HG02588 (cell line): ENCODE measurements around the gene PLAAT4.
A peak's percentile ranks its signal among the peaks of the same experiment; 100 is the strongest.
"Not testable (repeated sequence)": the region's sequence is repeated elsewhere in the genome, so short reads cannot be mapped to it uniquely, and the experiment has no call there.

Experiments
- ATAC-seq: cut with Tn5 transposase; IDR thresholded peaks from one replicate; pipeline ENCODE4 v1.9.1; 2021; ENCODE audit warnings: mild to moderate bottlenecking, moderate library complexity; ENCODE audit not compliant: unreplicated experiment

Gene PLAAT4

DNA sequence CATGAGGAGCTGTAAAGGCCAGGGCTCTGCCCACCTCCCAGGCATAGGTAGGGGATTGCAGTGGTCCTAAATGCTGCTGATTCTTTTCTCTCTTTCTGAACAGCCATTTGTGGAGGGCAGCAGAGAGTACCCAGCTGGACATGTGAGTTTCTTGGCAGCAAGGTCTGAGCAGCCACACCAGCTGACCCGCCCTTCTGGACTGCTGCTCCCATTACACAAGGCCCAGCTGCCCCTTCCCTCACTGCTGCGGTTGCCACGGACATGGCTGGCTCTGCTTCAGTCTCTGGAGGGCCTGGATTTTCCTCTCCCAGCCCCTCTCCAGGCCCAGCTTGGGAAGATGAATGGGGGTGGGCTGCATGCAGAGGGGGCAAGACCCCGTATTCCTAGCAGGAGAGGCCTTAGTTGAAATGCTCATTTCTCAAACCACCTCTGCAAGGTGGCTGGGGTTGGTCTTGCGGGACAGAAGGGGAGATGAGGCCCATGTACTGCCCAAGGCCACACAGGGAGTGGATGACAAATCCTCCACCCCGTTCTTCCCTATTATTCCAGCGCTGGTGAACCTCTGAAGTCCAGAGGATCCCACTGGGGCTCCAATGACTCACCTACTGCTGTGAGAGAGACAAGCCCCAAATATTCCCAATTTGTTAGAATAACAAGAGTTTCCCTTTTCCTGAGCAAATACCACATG is 26.1 kb upstream of the PLAAT4 start:
- ATAC-seq = no peak

- no peak for ATAC-seq
Observed at GRCh38 chr11:63511048-63511748, 25.4 kb upstream of the PLAAT4 start.

GRCh38 chr11:63512816-63513215 is 23.8 kb upstream of the PLAAT4 start:
- ATAC-seq = no peak

DNA sequence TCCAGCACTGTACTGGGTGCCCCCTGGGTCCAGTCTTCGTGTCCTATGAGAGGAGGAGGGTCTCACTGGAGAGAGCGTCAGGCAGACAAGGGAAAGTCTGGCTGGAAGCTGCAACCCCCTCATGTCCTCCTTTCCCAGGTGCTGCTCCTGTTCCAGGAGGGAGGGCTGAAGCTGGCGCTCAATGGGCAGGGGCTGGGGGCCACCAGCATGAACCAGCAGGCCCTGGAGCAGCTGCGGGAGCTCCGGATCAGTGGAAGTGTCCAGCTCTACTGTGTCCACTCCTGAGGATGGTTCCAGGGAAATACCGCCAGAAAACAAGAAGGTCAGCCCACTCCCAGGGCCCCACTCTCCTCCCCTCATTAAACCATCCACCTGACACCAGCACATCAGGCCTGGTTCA is 20.5 kb upstream of the PLAAT4 start:
- no peak for ATAC-seq

GRCh38 chr11:63517156-63517555 is 19.5 kb upstream of the PLAAT4 start:
- no peak for ATAC-seq

GRCh38 chr11:63518548-63518947 is 18.1 kb upstream of the PLAAT4 start:
- ATAC-seq = no peak

- no peak for ATAC-seq
Observed at GRCh38 chr11:63520606-63521170, 15.9 kb upstream of the PLAAT4 start.

GRCh38 chr11:63521896-63522295 is 14.7 kb upstream of the PLAAT4 start:
- ATAC-seq = no peak

- ATAC-seq = no peak
Observed at GRCh38 chr11:63523151-63523550, 13.5 kb upstream of the PLAAT4 start.

- ATAC-seq = no peak
Observed at GRCh38 chr11:63527667-63528066, 8.9 kb upstream of the PLAAT4 start.

DNA sequence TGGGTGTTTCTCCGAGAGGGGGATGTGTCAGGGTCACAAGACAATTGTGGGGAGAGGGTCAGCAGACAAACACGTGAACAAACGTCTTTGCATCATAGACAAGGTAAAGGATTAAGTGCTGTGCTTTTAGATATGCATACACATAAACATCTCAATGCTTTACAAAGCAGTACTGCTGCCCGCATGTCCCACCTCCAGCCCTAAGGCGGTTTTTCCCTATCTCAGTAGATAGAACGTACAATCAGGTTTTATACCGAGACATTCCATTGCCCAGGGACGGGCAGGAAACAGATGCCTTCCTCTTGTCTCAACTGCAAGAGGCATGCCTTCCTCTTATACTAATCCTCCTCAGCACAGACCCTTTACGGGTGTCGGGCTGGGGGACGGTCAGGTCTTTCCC is 8.5 kb upstream of the PLAAT4 start:
- not testable (repeated sequence) for ATAC-seq

DNA sequence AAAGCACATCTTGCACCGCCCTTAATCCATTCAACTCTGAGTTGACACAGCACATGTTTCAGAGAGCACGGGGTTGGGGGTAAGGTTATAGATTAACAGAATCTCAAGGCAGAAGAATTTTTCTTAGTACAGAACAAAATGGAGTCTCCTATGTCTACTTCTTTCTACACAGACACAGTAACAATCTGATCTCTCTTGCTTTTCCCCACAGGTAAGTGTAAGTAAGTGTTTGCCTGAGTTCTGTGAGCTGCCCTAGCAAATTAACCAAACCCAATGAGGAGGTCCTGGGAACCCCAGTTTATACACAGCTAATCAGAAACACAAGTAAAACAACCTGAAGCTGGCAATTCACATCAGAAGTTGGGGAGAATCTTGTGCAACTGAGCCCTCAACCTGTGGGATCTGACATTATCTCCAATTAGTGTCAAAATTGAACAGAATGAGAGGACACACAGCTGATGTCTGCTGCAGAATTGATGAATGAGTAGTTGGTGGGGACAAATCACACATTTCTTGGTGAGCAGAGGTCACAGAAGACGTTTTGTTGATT is 7.8 kb upstream of the PLAAT4 start:
- ATAC-seq = not testable (repeated sequence)

DNA sequence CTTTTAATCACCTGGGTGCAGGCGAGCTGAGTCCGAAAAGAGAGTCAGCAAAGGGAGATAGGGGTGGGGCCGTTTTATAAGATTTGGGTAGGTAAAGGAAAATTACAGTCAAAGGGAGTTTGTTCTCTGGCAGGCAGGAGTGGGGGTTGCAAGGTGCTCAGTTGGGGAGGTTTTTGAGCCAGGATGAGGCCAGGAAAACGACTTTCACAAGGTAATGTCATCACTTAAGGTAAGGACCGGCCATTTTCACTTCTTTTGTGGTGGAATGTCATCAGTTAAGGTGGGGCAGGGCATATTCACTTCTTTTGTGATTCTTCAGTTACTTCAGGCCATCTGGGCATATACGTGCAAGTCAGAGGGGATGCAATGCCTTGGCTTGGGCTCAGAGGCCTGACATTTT is 7.2 kb upstream of the PLAAT4 start:
- ATAC-seq = not testable (repeated sequence)

GRCh38 chr11:63530021-63530420 is 6.6 kb upstream of the PLAAT4 start:
- no peak for ATAC-seq

DNA sequence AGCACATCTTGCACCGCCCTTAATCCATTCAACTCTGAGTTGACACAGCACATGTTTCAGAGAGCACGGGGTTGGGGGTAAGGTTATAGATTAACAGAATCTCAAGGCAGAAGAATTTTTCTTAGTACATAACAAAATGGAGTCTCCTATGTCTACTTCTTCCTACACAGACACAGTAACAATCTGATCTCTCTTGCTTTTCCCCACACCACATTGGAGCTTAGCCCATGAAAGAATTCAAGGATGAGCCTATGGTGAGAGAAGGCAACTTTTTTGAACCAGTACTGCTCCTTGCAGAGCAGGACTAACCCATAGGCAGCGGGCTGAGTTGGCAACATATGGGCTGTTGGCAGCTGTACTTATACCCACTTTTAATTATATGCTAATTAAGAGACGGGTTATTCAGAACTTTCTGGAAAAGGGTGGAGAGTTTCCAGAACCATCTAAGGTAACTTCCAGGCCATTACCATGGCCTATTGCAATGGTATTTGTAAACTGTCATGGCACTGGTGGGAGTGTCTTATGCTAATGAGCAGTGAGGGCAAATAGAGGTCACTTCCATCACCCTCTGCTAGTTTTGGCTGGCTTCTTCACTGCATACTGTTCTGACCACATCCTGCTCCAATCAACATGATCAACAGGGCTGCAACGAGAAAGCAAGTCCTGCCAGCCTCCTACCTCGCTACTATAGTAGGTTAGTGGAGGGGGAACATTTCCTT is 5.4 kb upstream of the PLAAT4 start:
- not testable (repeated sequence) for ATAC-seq

- ATAC-seq = no peak
Observed at GRCh38 chr11:63532117-63532516, 4.5 kb upstream of the PLAAT4 start.

GRCh38 chr11:63532799-63533475 is 3.7 kb upstream of the PLAAT4 start:
- no peak for ATAC-seq

GRCh38 chr11:63534076-63534475 is 2.5 kb upstream of the PLAAT4 start:
- no peak for ATAC-seq

GRCh38 chr11:63534895-63535461 is 1.6 kb upstream of the PLAAT4 start:
- peak; percentile 41 for ATAC-seq

DNA sequence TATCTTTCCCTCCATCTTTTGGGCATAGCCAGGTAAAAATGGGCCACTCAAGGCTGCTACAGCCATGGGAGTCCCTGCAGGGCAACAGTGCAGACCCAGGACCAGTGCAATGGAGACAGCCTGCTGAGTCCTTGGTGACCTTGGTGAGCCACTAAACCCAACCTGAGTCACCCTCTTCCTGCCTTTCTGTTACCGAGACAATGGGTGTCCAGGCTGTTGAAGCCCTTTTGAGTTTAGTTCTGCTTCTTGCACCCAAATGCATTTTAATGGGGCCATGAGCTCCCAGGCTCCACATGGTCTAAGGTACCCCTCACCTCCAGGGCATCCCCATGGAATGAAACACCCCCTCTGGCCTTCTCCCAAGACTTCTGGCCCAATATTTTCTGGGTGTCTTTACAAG is 874 bp upstream of the PLAAT4 start:
- ATAC-seq = no peak
